ENCODE measurements around the gene TBL2.
"Not testable (repeated sequence)": the region's sequence is repeated elsewhere in the genome, so short reads cannot be mapped to it uniquely, and the experiment has no call there.

TBL2 gene

GRCh38 chr7:73578342-73579128 lies at the start of gene TBL2:
Gene TBL2, minus strand, starts transcription at chr7:73578579. Its CDS starts 30 bp downstream, at chr7:73578549.
- DNase-seq, result peak; percentile 100

DNA sequence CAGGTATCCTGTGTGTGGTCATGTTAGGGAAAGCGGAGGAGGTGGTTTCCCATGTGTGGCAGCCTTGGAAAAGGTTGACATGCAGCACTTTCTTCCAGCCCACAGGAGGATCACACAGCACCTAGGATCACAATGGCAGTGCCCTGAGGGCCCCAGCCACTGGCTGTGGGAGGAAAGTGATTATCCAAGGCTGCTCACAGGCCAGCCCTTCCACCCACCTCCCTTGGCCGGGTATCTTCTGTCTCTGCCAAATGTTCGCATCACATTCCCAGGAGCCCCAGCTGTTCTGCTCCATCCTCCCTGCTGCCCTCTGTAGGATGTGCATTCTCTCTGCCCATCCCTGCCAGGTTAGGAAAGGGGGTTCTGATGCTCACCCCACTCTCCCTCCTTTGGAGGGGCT lies 48.4 kb upstream of the TBL2 start:
- no peak for DNase-seq

DNA sequence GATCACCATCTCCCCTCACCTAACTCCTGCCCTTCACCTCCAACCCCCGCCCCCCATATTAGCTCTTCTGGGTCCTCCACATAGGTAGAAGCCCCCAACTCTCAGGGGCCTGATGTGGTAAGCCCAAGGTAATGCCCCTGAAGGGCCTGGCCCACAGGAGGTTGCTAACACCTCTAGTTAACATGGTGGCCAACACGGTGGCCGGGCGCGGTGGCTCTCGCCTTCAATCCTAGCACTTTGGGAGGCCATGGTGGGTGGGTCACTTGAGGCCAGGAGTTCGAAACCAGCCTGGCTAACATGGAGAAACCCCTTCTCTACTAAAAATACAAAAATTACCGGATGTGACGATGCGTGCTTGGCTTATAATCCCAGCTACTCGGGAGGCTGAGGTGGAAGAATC lies 46.9 kb upstream of the TBL2 start:
- no peak for DNase-seq

GRCh38 chr7:73624669-73625001 lies 46.3 kb upstream of the TBL2 start:
- no peak for DNase-seq

GRCh38 chr7:73623798-73624668 lies 45.7 kb upstream of the TBL2 start, which contains the start of gene MLXIPL:
Gene MLXIPL, minus strand, starts transcription at chr7:73624522. Its CDS starts 30 bp downstream, at chr7:73624492.
- no peak for DNase-seq

GRCh38 chr7:73622909-73623797 lies 44.8 kb upstream of the TBL2 start:
- DNase-seq, result no peak

GRCh38 chr7:73622527-73622908 lies 44.1 kb upstream of the TBL2 start:
- DNase-seq, result no peak

DNA sequence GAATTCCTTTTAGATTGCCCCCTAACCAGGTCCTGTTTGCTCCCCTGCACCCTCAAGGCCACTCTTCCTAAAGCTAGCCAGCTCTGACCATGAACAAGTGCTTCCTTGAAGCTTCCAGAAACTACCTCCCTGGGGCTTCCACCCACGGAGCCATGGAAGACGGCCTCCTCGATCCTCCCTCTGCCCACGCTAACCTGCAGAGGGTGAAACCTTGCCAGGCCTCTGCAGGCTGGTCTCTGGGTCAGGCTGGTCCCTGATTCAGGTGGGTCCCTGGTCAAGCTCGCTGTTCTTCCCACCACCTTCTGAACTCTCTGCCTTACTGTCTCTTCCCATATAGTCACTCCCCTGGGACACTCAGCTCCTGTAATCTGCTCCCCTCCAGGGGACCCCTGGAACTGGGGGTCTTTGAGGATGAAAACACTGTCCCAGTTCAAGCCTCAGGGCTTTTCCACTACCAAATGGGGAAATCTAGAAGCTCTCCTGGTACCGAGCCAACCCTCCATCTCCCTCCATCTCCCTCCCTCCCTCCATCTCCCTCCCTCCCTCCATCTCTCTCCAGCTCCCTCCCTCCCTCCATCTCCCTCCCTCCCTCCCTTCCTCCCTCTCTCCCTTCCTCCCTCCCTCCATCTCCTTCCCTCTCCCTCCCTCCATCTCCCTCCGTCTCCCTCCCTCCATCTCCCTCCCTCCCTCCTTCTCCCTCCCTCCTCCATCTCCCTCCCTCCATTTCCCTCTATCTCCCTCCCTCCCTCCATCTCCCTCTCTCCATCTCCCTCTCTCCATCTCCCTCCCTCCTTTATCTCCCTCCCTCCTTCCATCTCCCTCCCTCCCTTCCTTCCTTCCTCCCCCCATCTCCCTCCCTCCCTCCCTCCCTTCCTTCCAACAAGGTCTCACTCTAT lies 43.0 kb upstream of the TBL2 start:
- no peak for DNase-seq

DNA sequence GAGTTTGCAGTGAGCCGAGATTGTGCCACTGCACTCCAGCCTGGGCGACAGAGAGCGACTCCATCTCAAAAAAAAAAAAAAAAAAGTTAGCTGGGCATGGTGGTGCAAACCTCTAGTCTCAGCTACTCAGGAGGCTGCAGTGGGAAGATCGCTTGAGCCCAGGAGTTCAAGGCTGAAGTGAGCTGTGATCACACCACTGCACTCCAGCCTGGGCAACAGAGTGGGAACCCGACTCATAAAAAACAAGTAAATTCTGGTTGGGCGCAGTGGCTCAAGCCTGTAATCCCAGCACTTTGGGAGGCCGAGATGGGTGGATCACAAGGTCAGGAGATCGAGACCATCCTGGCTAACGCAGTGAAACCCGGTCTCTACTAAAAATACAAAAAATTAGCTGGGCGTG lies 41.0 kb upstream of the TBL2 start:
- not testable (repeated sequence) for DNase-seq

DNA sequence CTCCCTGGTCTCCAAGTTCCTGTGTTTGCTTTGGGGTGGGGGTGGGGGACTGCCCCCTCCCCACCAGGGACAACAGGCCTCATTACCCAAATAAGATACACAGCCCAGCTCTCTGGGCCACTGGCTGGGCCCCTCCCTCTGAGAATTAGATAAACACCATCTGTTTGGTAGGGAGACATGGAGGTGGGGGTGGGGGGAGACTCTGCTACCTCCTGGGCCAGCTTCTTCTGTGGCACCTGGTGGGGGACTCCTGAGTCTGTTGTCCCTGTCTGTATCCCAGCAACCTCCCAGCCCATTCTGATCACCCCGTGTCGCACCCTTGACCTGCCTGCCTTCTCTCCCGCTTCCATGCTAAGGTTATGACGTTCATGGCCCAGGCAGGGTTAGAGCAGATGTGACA lies 40.2 kb upstream of the TBL2 start:
- DNase-seq, result no peak

DNA sequence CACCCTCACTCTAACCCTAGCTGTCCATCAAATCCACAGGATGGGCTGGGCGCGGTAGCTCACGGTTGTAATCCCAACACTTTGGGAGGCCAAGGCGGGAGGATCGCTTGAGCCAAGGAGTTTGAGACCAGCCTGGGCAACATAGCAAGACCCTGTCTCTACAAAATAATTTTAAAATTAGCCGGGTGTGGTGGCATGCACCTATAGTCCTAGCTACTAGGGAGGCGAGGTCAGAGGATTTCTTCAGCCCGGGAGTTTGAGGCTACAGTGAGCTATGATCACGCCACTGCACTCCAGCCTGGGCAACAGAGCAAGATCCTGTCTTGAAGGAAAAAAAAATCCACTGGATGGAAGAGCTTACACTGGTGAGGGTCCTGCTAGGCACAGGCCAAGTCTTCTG lies 39.1 kb upstream of the TBL2 start:
- DNase-seq, result not testable (repeated sequence)

DNA sequence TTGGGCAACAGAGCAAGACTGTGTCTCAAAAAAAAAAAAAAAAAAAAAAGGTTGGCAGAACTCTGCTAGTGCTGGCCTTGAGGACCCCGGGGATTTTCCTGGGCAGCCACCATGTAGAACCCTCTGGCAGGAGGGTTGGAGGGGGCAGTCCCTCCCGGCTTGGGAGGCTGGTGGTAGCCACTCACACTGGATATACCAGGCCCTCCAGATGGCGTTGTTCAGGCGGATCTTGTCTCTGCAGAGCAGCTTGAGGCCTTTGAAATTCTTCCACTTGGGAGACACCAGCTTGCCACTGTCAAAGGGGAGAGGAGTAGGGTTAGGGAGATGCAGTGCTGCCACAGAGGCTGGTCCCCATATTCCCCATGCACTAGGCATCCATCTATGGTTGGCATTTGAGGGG lies 37.5 kb upstream of the TBL2 start:
- DNase-seq, result no peak

GRCh38 chr7:73614937-73615336 lies 36.6 kb upstream of the TBL2 start:
- not testable (repeated sequence) for DNase-seq

DNA sequence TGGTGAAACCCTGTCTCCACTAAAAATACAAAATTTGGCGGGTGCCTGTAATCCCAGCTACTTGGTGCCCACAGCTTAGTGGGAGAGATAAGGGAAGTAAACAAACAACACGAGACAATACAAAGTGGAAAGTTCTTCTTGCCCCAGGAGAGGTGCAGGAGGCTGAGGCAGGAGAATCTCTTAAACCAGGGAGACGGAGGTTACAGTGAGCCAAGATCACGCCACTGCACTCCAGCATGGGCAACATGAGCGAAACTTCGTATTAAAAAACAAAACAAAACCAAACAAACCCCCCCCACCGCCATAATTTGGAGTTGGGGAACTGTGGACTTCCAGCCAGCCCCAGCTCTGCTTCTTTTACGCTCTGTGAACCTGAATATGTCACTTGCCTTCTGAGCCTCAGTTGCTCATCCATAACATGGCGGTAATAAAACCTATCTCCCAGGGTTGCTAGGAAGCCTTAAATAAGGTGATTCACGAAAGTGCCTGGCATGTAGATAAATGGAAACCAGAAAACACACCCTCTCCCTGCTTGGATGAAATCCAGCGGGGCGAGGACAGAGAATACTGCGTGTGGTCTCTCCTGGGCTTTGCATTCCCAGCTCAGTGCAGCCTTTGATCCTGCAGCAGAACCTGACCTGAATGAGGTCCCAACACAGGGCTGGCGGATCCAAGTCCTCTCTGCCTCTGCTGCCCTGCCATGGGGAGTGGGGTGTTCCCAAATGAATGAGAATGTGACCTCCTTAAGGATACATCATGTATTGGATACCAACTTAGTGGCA lies 35.8 kb upstream of the TBL2 start:
- DNase-seq, result no peak

DNA sequence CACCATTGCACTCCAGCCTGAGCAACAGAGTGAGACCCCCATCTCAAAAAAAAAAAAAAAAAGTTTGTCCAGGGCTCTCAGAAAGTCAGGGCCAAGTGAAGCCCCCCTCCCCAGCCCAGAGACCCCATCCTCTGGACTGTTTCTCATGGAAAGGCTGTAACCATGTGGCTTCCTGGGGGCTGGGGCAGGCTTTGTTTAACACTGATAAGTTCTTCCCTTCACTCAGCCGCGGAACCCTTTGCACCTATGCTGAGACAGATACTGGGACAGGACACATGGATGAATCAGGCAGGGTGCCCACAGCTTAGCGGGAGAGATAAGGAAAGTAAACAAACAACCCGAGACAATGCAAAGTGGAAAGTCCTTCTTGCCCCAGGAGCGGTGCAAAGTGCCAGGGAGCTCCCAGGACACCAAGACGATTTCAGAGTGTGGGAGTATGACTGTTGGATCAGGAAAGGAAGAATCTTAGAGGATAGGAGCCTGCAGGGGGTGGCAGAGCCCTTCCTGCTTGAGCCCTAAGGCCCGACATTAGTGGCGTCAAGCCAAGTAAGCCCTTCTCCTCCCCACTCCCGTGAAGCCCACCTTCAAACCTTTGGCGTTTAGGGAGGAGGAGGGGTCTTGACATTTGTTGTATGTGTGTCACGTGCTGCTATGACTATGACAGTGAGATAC lies 34.4 kb upstream of the TBL2 start:
- no peak for DNase-seq

- no peak for DNase-seq
These were observed 32.7 kb upstream of the TBL2 start for GRCh38 chr7:73611017-73611555.

DNA sequence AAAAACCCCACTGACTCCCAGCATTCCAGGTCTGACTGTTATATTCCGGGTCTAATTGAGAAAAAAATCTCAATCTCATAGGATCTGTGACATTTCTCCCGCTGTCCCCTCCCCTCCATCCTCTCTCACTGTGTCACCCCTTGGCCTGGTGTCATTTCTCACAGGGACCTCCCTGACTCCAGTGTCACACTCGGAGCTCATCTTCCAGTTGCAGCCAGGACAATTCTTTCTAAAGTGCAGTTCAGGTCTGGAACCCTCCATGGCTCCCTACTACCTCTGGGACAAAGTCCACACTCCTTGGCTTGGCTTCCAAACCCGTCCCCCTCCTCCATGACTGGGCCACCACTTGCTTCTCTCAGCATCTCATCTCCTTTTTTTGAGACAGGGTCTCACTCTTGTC lies 31.7 kb upstream of the TBL2 start:
- no peak for DNase-seq

- DNase-seq, result not testable (repeated sequence)
These were observed 29.3 kb upstream of the TBL2 start for GRCh38 chr7:73607692-73607983.

DNA sequence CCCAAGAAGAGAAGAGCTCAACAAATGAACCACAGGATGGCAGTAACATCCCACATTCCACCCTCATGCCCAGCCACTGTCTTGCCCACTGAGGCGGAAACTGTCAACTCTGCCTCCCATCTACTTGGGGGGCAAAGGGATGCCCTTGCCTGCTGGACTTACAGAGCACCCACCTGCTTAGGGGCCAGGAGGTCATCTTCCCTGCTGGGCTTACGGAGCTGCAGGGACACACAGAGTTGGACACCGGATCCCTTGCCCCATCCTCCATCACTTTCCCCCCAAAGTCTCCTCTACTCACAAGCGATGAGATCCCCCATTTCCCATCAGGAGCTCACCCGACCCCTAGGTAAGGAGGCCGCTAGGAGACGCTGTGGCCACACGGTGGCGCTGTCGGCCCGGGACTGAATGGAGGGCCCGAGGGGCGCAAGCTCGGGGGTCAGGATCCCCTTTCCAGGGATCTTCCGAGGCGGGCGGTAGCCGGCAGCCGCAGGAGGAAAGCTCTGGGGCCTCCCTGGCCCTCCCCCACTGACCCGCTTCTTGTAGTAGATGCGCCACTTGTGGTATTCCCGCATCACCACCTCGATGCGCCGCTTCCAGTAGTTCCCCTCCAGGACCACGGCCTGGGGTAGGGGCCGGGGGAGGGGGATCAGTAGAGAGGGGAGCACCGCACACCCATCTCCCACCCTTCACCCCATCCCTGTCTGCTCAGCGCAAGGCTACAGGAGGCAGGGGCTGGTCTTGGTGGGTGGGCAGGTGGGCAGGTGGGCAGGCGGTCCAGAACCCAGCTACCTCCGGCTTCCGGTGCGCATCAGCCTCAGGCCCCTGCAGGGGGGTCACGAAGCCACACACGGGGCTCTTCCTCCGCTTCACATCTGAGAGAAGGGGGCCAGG lies 28.7 kb upstream of the TBL2 start:
- DNase-seq, result peak; percentile 41

All from KG1 (cell line).